Fibroblast of lung (primary cell): ENCODE results near the gene SLC35C1. TPM values are rescaled to one million over a fixed set of nuclear protein-coding genes. Genes with fewer than 3 reads are reported as not detected.

Experiments used
- DNase-seq, 2 donors: peaks; one replicate each; pipeline versions ENCODE4 v3.0.0 to v3.0.0-alpha.2; 2010; ENCODE audit warnings: low read depth in 2 of 2
- H2AFZ ChIP-seq: 2 replicates; pipeline ENCODE4 v1.5.1; 2012; ENCODE audit warnings: low read length, control low read depth, inconsistent platforms
- H3K27ac ChIP-seq: 2 replicates; pipeline ENCODE4 v1.5.1; 2011; ENCODE audit warnings: low read length, control low read depth; ENCODE audit not compliant: insufficient read depth
- H3K27me3 ChIP-seq: 2 replicates; pipeline ENCODE4 v1.5.1; 2011; ENCODE audit warnings: mild to moderate bottlenecking, low read length; ENCODE audit not compliant: control insufficient read depth, insufficient read depth
- H3K36me3 ChIP-seq: 2 replicates; pipeline ENCODE4 v1.5.1; 2011; ENCODE audit warnings: low read length; ENCODE audit not compliant: control insufficient read depth, insufficient read depth
- H3K4me1 ChIP-seq: 2 replicates; pipeline ENCODE4 v1.5.1; 2011; ENCODE audit warnings: low read length; ENCODE audit not compliant: control insufficient read depth, insufficient read depth; ENCODE audit errors: extremely low read depth
- H3K4me2 ChIP-seq: 2 replicates; pipeline ENCODE4 v1.5.1; 2011; ENCODE audit warnings: low read length, control low read depth; ENCODE audit not compliant: insufficient read depth; ENCODE audit errors: extremely low read depth
- H3K4me3 ChIP-seq, 4 experiments: fragments of 200-600 bp in 1 of 4; sonication (generic) in 1 of 4; replicated peaks in 1 of 4; 2 replicates each; pipeline ENCODE4 v1.5.1; 2011 to 2016; ENCODE audit warnings: low read length in 4 of 4, low read depth in 3 of 4, mild to moderate bottlenecking in 3 of 4, control low read depth in 2 of 4, inconsistent platforms in 1 of 4, mixed read lengths in 1 of 4; ENCODE audit not compliant: insufficient read depth in 1 of 4; ENCODE audit errors: control extremely low read depth in 1 of 4
- H3K79me2 ChIP-seq: 2 replicates; pipeline ENCODE4 v1.5.1; 2012; ENCODE audit warnings: mild to moderate bottlenecking, low read length, inconsistent platforms; ENCODE audit not compliant: control insufficient read depth, insufficient read depth
- H3K9ac ChIP-seq: 2 replicates; pipeline ENCODE4 v1.5.1; 2011; ENCODE audit warnings: mild to moderate bottlenecking, low read length, control low read depth; ENCODE audit not compliant: insufficient read depth
- H3K9me3 ChIP-seq: 2 replicates; pipeline ENCODE4 v1.5.1; 2012; ENCODE audit warnings: low read depth, low read length; ENCODE audit not compliant: control insufficient read depth, insufficient read depth
- H4K20me1 ChIP-seq: 2 replicates; pipeline ENCODE4 v1.5.1; 2011; ENCODE audit warnings: low read length; ENCODE audit not compliant: control insufficient read depth, insufficient read depth; ENCODE audit errors: extremely low read depth
- EZH2 ChIP-seq: IDR thresholded peaks from 2 replicates; pipeline ENCODE4 v1.5.1; 2012; ENCODE audit warnings: low read length, control low read depth, mild to moderate bottlenecking; ENCODE audit errors: missing control alignments
- polyA plus RNA-seq, 2 donors: library from polyadenylated mRNA; depleted of rRNA in 1 of 2; stranded (reverse) in 1 of 2; unstranded in 1 of 2; fragments of >200 nt; gene quantifications; 2 replicates each; pipeline ENCODE4 v1.2.1, GENCODE V29; 2011 to 2012; ENCODE audit warnings: missing spikeins in 1 of 2
- total RNA-seq: library from RNA; depleted of rRNA; stranded (reverse); fragments of >200 nt; gene quantifications from 2 replicates; pipeline ENCODE4 v1.2.1, GENCODE V29; 2014
- TF ChIP-seq, protein P1 (sequence below), 2 donors: IDR thresholded peaks in 1 of 2; conservative IDR thresholded peaks in 1 of 2; 1 replicate in 1 of 2; 2 replicates in 1 of 2; pipeline ENCODE4 v1.5.1; 2011 to 2012; ENCODE audit warnings: low read length in 2 of 2, control low read depth in 1 of 2, inconsistent platforms in 1 of 2, low read depth in 1 of 2, mild to moderate bottlenecking in 1 of 2

The SLC35C1 gene
- total and polyA plus RNA-seq, 2 donors (not counting 1 experiment from before 2014, with no cell fraction given) = 6.7 to 10.4 TPM

DNA sequence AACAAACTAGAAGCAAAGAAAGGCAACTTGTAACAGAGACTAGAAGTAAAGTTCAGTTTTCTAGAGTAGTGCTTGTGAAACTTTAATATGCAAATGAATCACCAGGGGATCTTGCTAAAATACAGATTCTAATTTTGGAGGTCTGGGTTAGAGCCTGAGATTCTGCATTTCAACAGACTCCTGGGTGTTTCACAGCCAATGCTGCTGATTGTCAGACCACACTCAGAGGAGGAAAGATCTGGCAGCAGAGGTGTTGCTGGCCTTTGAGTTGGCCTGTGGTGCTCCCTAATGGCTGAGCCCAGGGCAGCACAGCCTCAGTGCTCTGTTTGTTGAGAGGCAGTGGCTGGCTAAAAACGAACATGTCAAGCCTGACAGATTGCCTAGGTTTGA is 47.8 kb downstream of the SLC35C1 start:
- Histone ChIP-seq H3K4me1 (peaks cover 12% of the 10 kb centered on the region), H3K27ac (no peak overlapping the region), H3K27me3 (no peaks in the 10 kb centered on the region), H4K20me1 (no peaks in the 10 kb centered on the region), H3K79me2 (peaks cover 38% of the 10 kb centered on the region), H2AFZ (no peak overlapping the region), H3K4me3 (no peak overlapping the region), H3K4me2 (no peak overlapping the region), H3K36me3 (peaks cover 4% of the 10 kb centered on the region), H3K9me3 (no peaks in the 10 kb centered on the region), H3K9ac (no peak overlapping the region)
- DNase-seq = no peak
- TF ChIP-seq, protein P1, sequence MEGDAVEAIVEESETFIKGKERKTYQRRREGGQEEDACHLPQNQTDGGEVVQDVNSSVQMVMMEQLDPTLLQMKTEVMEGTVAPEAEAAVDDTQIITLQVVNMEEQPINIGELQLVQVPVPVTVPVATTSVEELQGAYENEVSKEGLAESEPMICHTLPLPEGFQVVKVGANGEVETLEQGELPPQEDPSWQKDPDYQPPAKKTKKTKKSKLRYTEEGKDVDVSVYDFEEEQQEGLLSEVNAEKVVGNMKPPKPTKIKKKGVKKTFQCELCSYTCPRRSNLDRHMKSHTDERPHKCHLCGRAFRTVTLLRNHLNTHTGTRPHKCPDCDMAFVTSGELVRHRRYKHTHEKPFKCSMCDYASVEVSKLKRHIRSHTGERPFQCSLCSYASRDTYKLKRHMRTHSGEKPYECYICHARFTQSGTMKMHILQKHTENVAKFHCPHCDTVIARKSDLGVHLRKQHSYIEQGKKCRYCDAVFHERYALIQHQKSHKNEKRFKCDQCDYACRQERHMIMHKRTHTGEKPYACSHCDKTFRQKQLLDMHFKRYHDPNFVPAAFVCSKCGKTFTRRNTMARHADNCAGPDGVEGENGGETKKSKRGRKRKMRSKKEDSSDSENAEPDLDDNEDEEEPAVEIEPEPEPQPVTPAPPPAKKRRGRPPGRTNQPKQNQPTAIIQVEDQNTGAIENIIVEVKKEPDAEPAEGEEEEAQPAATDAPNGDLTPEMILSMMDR (conservative IDR thresholded peaks at IDR 0.05 in 1 of 2, IDR thresholded peaks at IDR 0.05 in 1 of 2; ENCODE audit: low read depth in 1 of 2, low read length in 2 of 2) = no peak
- no peak for TF ChIP-seq EZH2

DNA sequence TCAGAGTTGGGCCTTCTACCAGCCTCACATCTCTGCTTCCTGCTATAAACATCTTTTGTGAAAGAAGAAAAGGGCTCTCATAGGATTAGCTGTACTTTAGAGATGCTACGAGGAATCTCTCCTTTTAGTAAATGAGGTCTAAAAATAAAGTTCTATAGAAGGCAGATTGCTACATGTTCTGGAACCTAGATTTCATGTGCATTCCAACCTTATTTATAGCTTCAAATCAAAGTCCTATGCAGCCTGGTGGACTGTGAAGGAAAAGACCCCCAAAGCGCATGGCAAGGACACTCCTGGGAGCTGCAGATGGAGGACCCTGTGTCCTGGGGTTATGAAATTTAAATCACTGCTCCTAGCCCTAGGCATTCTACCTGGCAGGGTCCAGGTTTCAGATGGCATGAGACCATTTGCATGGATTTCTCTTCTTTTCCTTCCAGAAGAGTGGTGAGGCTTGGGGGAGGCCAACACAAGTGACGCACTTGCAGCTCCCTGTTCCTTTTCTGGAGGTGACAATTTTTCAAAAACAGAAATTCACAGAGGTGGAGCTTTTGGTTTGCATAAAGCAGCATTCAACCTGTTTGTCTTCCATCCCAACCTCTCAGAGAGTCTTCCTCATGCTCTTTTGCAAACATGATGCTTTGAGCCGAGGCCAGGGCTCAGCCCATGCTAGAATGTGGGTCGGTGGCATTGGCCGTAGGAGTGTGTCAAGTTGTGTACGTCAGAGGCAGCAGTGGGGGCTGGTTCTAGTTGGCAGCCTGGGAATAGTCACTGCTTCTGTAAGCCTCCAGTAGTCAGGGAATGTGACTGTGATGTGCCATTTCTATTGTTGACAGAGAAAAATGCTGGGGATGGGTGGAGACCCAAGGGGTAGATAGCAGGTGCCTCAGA is 48.6 kb downstream of the SLC35C1 start:
- Histone ChIP-seq H2AFZ (no peak overlapping the region), H3K4me2 (no peak overlapping the region), H3K4me1 (peaks cover 18% of the 10 kb centered on the region), H3K27ac (no peak overlapping the region), H3K79me2 (peaks cover 34% of the 10 kb centered on the region), H3K36me3 (peaks cover 4% of the 10 kb centered on the region), H4K20me1 (no peaks in the 10 kb centered on the region), H3K4me3 (no peak overlapping the region), H3K9me3 (no peaks in the 10 kb centered on the region), H3K27me3 (no peaks in the 10 kb centered on the region), H3K9ac (no peak overlapping the region)
- TF ChIP-seq EZH2 = no peak
- TF ChIP-seq, protein P1 (conservative IDR thresholded peaks at IDR 0.05 in 1 of 2, IDR thresholded peaks at IDR 0.05 in 1 of 2; ENCODE audit: low read depth in 1 of 2, low read length in 2 of 2) = no peak
- DNase-seq = no peak

DNA sequence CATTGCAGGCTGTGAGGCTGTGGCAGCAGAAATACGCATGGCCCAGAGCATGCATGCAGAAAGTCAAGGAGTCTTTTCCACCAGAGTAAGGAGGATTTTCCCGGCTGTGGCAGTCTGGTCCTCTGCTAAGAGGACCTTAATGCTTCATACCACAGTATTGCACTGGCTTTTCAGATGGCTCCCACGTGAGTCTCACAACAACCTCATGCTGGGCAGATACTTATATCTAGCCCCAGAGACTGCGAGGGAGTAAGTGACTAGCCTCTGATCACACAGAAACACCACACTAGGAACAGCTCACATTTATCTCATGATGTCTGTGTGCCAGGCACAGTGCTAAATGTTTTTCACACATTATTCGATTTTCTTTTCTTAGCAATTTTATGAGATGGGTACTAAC is 50.4 kb downstream of the SLC35C1 start:
- Histone ChIP-seq H3K9me3 (no peaks in the 10 kb centered on the region), H3K4me3 (no peak overlapping the region), H3K4me1 (peaks cover 27% of the 10 kb centered on the region), H3K27me3 (no peaks in the 10 kb centered on the region), H2AFZ (no peak overlapping the region), H3K27ac (no peak overlapping the region), H4K20me1 (no peaks in the 10 kb centered on the region), H3K36me3 (peaks cover 7% of the 10 kb centered on the region), H3K4me2 (no peak overlapping the region), H3K9ac (no peak overlapping the region), H3K79me2 (peaks cover 23% of the 10 kb centered on the region)
- DNase-seq = no peak
- TF ChIP-seq, protein P1 (conservative IDR thresholded peaks at IDR 0.05 in 1 of 2, IDR thresholded peaks at IDR 0.05 in 1 of 2; ENCODE audit: low read depth in 1 of 2, low read length in 2 of 2) = no peak
- no peak for TF ChIP-seq EZH2
